Liver (tissue), 9 donors: ENCODE measurements around the gene AFF2. TPM values are rescaled to one million over a fixed set of nuclear protein-coding genes. Genes with fewer than 3 reads are reported as not detected.

Experiments
- DNase-seq: peaks from one replicate; pipeline ENCODE4 v3.0.0-alpha.2; 2017; ENCODE audit warnings: low spot score
- H3K27ac ChIP-seq, 2 donors: one replicate each; pipeline ENCODE4 v1.7.0; 2013; ENCODE audit warnings: inconsistent platforms in 2 of 2, low read length in 2 of 2, control low read depth in 1 of 2, low read depth in 1 of 2, mild to moderate bottlenecking in 1 of 2
- H3K27me3 ChIP-seq, 4 donors: one replicate each; pipeline versions ENCODE4 v1.6.1 to v1.7.0; 2013; ENCODE audit warnings: low read length in 3 of 4, inconsistent platforms in 1 of 4, mild to moderate bottlenecking in 1 of 4, moderate library complexity in 1 of 4; ENCODE audit not compliant: control insufficient read depth in 4 of 4, insufficient read depth in 4 of 4
- H3K36me3 ChIP-seq, 4 donors: one replicate each; pipeline versions ENCODE4 v1.6.1 to v1.7.0; 2013; ENCODE audit warnings: low read length in 3 of 4, mild to moderate bottlenecking in 3 of 4, low read depth in 1 of 4, moderate library complexity in 1 of 4; ENCODE audit not compliant: control insufficient read depth in 4 of 4, insufficient read depth in 3 of 4
- H3K4me1 ChIP-seq, 4 donors: one replicate each; pipeline versions ENCODE4 v1.6.1 to v1.7.0; 2013; ENCODE audit warnings: low read length in 3 of 4, mild to moderate bottlenecking in 3 of 4, moderate library complexity in 1 of 4; ENCODE audit not compliant: control insufficient read depth in 4 of 4, insufficient read depth in 4 of 4
- H3K4me3 ChIP-seq, 3 donors: one replicate each; pipeline versions ENCODE4 v1.6.1 to v1.7.0; 2013; ENCODE audit warnings: low read length in 3 of 3, control low read depth in 1 of 3, low read depth in 1 of 3, mild to moderate bottlenecking in 1 of 3
- H3K9ac ChIP-seq, 2 donors: one replicate each; pipeline ENCODE4 v1.7.0; 2013; ENCODE audit warnings: low read length in 2 of 2, mild to moderate bottlenecking in 2 of 2, moderate library complexity in 2 of 2, control low read depth in 1 of 2, low read depth in 1 of 2
- H3K9me3 ChIP-seq, 4 donors: one replicate each; pipeline versions ENCODE4 v1.6.1 to v1.7.0; 2013; ENCODE audit warnings: low read length in 3 of 4; ENCODE audit not compliant: control insufficient read depth in 4 of 4
- ATF3 ChIP-seq: IDR thresholded peaks from 2 replicates; pipeline ENCODE4 v1.6.1; 2016; ENCODE audit warnings: antibody characterized with exemption
- CTCF ChIP-seq: fragments of 150-350 bp; IDR thresholded peaks from 2 replicates; pipeline ENCODE4 v1.5.1; 2017; ENCODE audit warnings: improper control_type of control experiment, low read depth, low read length; ENCODE audit not compliant: missing input control
- EGR1 ChIP-seq, 2 donors: IDR thresholded peaks; 2 replicates each; pipeline ENCODE4 v1.6.1; 2016 to 2018; ENCODE audit warnings: antibody characterized with exemption in 2 of 2, low read depth in 2 of 2
- HNF4G ChIP-seq: IDR thresholded peaks from 2 replicates; pipeline ENCODE4 v1.6.1; 2016; ENCODE audit warnings: antibody characterized with exemption
- MAX ChIP-seq: IDR thresholded peaks from 2 replicates; pipeline ENCODE4 v1.6.1; 2016; ENCODE audit warnings: antibody characterized with exemption
- NR2F2 ChIP-seq: IDR thresholded peaks from 2 replicates; pipeline ENCODE4 v1.6.1; 2016; ENCODE audit warnings: antibody characterized with exemption
- RAD21 ChIP-seq, 2 donors: IDR thresholded peaks; 2 replicates each; pipeline ENCODE4 v1.6.1; 2016; ENCODE audit warnings: antibody characterized with exemption in 2 of 2, mild to moderate bottlenecking in 2 of 2
- RXRA ChIP-seq, 2 donors: IDR thresholded peaks; 2 replicates each; pipeline ENCODE4 v1.6.1; 2017 to 2018; ENCODE audit warnings: antibody characterized with exemption in 2 of 2, mild to moderate bottlenecking in 1 of 2
- SP1 ChIP-seq: IDR thresholded peaks from 2 replicates; pipeline ENCODE4 v1.6.1; 2018; ENCODE audit warnings: antibody characterized with exemption, mild to moderate bottlenecking
- TAF1 ChIP-seq: conservative IDR thresholded peaks from 2 replicates; pipeline ENCODE4 v1.6.1; 2016; ENCODE audit warnings: antibody characterized with exemption, mild to moderate bottlenecking
- YY1 ChIP-seq: IDR thresholded peaks from 2 replicates; pipeline ENCODE4 v1.6.1; 2016; ENCODE audit warnings: antibody characterized with exemption, mild to moderate bottlenecking
- WGBS: extraction: QIAGEN DNeasy Blood & Tissue Kit; methylation state at CpG from one replicate; pipeline ENCODE4 v1.1.7; 2013; 5-methylcytosine and 5-hydroxymethylcytosine counted together
- polyA plus RNA-seq, 2 donors: library from polyadenylated mRNA; stranded (reverse) in 1 of 2; unstranded in 1 of 2; fragments of 200-250 nt in 1 of 2; fragments of >200 nt in 1 of 2; fragmentation: Nextera tagmentation in 1 of 2; extraction: Ambion mirVana in 1 of 2; gene quantifications; one replicate each; pipeline versions ENCODE4 v1.2.1 to v1.2.3, GENCODE V29; 2013 to 2015
- total RNA-seq, 2 donors: library from RNA; depleted of rRNA; stranded (reverse); fragments of >200 nt; gene quantifications; one replicate each; pipeline ENCODE4 v1.2.3, GENCODE V29; 2014
- TF ChIP-seq, protein P1 (sequence below): IDR thresholded peaks from 2 replicates; pipeline ENCODE4 v1.6.1; 2016; ENCODE audit warnings: antibody characterized with exemption, mild to moderate bottlenecking
- TF ChIP-seq, protein P2 (sequence below): IDR thresholded peaks from 2 replicates; pipeline ENCODE4 v1.6.1; 2016; ENCODE audit warnings: antibody characterized with exemption
- donor health status: healthy.
- donor health status: healthy.
- donor health status: healthy.
- donor health status: healthy.
- donor health status: healthy.

Gene AFF2
- total and polyA plus RNA-seq, 4 donors = 0.01 to 1.6 (median 0.50) TPM; not detected in 1

- TF ChIP-seq, protein P1, sequence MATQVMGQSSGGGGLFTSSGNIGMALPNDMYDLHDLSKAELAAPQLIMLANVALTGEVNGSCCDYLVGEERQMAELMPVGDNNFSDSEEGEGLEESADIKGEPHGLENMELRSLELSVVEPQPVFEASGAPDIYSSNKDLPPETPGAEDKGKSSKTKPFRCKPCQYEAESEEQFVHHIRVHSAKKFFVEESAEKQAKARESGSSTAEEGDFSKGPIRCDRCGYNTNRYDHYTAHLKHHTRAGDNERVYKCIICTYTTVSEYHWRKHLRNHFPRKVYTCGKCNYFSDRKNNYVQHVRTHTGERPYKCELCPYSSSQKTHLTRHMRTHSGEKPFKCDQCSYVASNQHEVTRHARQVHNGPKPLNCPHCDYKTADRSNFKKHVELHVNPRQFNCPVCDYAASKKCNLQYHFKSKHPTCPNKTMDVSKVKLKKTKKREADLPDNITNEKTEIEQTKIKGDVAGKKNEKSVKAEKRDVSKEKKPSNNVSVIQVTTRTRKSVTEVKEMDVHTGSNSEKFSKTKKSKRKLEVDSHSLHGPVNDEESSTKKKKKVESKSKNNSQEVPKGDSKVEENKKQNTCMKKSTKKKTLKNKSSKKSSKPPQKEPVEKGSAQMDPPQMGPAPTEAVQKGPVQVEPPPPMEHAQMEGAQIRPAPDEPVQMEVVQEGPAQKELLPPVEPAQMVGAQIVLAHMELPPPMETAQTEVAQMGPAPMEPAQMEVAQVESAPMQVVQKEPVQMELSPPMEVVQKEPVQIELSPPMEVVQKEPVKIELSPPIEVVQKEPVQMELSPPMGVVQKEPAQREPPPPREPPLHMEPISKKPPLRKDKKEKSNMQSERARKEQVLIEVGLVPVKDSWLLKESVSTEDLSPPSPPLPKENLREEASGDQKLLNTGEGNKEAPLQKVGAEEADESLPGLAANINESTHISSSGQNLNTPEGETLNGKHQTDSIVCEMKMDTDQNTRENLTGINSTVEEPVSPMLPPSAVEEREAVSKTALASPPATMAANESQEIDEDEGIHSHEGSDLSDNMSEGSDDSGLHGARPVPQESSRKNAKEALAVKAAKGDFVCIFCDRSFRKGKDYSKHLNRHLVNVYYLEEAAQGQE = no peak
- no peak for TF ChIP-seq EGR1 (IDR thresholded peaks at IDR 0.05; ENCODE audit: low read depth in 2 of 2)
- no peak for TF ChIP-seq SP1
- no peak for TF ChIP-seq TAF1
- Histone ChIP-seq H3K27me3 (peaks cover 0 to 2% (median 0%) of the 10 kb centered on the region in 4 donors), H3K27ac (no peak overlapping the region), H3K4me1 (no peaks in the 10 kb centered on the region), H3K4me3 (no peak overlapping the region), H3K36me3 (no peaks in the 10 kb centered on the region), H3K9ac (no peak overlapping the region), H3K9me3 (peaks cover 0 to 3% (median 0%) of the 10 kb centered on the region in 4 donors)
- DNase-seq = no peak
These were observed 213.6 kb downstream of the AFF2 start for GRCh38 chrX:148713981-148714380.

DNA sequence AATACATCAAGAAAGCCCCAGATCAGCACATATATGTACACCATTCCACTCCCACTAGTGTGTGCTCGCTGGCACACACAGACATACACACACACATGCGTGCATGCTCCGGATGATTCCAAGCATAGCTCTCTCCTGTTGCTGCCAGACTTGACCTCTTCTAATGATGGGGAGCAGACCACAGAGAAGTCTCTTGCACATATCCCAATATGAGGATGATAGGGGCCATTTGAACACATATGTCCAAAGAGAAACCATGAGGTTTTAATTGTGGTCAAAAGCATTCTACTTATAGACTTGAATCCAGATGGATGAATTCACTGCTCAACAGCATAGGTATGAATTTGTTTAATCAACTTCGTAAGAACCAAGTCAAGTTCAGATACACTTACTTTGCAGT, 214.9 kb downstream of the AFF2 start:
- Histone ChIP-seq H3K27me3 (no peaks in the 10 kb centered on the region), H3K36me3 (no peaks in the 10 kb centered on the region), H3K4me1 (no peaks in the 10 kb centered on the region), H3K9ac (no peak overlapping the region), H3K4me3 (no peak overlapping the region), H3K27ac (no peak overlapping the region), H3K9me3 (peaks cover 0 to 3% (median 0%) of the 10 kb centered on the region in 4 donors)
- WGBS = 77% methylated on average over 4 of the region's 4 CpGs
- DNase-seq = no peak
- TF ChIP-seq MAX (no peak), CTCF (no peak), SP1 (no peak)

- no peaks in the 10 kb centered on the region for H3K36me3 ChIP-seq
- H3K9ac ChIP-seq = no peak overlapping the region
- DNase-seq = no peak
- H3K9me3 ChIP-seq = no peaks in the 10 kb centered on the region
- H3K4me3 ChIP-seq = no peak overlapping the region
- peaks cover 0 to 4% (median 0%) of the 10 kb centered on the region in 4 donors for H3K27me3 ChIP-seq
- H3K27ac ChIP-seq = no peak overlapping the region
- H3K4me1 ChIP-seq = no peaks in the 10 kb centered on the region
- 69% methylated on average over 3 of the region's 3 CpGs for WGBS
- TF ChIP-seq HNF4G (no peak), NR2F2 (no peak), ATF3 (no peak), EGR1 (IDR thresholded peaks at IDR 0.05; ENCODE audit: low read depth in 2 of 2) (no peak), RAD21 (IDR thresholded peaks at IDR 0.05) (no peak), CTCF (no peak), SP1 (no peak), YY1 (no peak), RXRA (IDR thresholded peaks at IDR 0.05) (no peak)
- TF ChIP-seq, protein P2, sequence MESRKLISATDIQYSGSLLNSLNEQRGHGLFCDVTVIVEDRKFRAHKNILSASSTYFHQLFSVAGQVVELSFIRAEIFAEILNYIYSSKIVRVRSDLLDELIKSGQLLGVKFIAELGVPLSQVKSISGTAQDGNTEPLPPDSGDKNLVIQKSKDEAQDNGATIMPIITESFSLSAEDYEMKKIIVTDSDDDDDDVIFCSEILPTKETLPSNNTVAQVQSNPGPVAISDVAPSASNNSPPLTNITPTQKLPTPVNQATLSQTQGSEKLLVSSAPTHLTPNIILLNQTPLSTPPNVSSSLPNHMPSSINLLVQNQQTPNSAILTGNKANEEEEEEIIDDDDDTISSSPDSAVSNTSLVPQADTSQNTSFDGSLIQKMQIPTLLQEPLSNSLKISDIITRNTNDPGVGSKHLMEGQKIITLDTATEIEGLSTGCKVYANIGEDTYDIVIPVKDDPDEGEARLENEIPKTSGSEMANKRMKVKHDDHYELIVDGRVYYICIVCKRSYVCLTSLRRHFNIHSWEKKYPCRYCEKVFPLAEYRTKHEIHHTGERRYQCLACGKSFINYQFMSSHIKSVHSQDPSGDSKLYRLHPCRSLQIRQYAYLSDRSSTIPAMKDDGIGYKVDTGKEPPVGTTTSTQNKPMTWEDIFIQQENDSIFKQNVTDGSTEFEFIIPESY = no peak
- TF ChIP-seq, protein P1 = no peak
These were observed 222.5 kb downstream of the AFF2 start for GRCh38 chrX:148722966-148723365.
